HG02798 (cell line): ENCODE results near the gene CYP11A1.

ENCODE experiments used
- ATAC-seq: cut with Tn5 transposase; IDR thresholded peaks from one replicate; pipeline ENCODE4 v1.9.1; 2021; ENCODE audit warnings: mild to moderate bottlenecking; ENCODE audit not compliant: unreplicated experiment, poor library complexity

The CYP11A1 gene

GRCh38 chr15:74352393-74352910, 15.0 kb downstream of the CYP11A1 start:
- ATAC-seq, result no peak

- ATAC-seq, result no peak
These were observed 15.8 kb downstream of the CYP11A1 start for GRCh38 chr15:74351670-74352069.

- ATAC-seq, result no peak
These were observed 16.9 kb downstream of the CYP11A1 start for GRCh38 chr15:74350295-74351275.

- ATAC-seq, result no peak
These were observed 18.1 kb downstream of the CYP11A1 start for GRCh38 chr15:74349241-74349778.

- ATAC-seq, result no peak
These were observed 19.6 kb downstream of the CYP11A1 start for GRCh38 chr15:74347757-74348250.

GRCh38 chr15:74345051-74345450, 22.4 kb downstream of the CYP11A1 start:
- no peak for ATAC-seq

- no peak for ATAC-seq
These were observed 23.7 kb downstream of the CYP11A1 start for GRCh38 chr15:74343797-74344127.

GRCh38 chr15:74343127-74343796, 24.2 kb downstream of the CYP11A1 start:
- ATAC-seq, result no peak

- no peak for ATAC-seq
These were observed 27.3 kb downstream of the CYP11A1 start for GRCh38 chr15:74340150-74340549.

GRCh38 chr15:74339371-74339770, 28.1 kb downstream of the CYP11A1 start:
- ATAC-seq, result no peak

- ATAC-seq, result no peak
These were observed 28.8 kb downstream of the CYP11A1 start for GRCh38 chr15:74338676-74339075.

GRCh38 chr15:74337607-74338211, 29.7 kb downstream of the CYP11A1 start:
- no peak for ATAC-seq

- ATAC-seq, result no peak
These were observed 30.3 kb downstream of the CYP11A1 start for GRCh38 chr15:74337146-74337545.

- ATAC-seq, result no peak
These were observed 31.1 kb downstream of the CYP11A1 start for GRCh38 chr15:74336061-74337005.

GRCh38 chr15:74335396-74335795, 32.0 kb downstream of the CYP11A1 start:
- ATAC-seq, result no peak

- ATAC-seq, result no peak
These were observed 33.3 kb downstream of the CYP11A1 start for GRCh38 chr15:74334127-74334526.

- no peak for ATAC-seq
These were observed 33.8 kb downstream of the CYP11A1 start for GRCh38 chr15:74333662-74334061.

GRCh38 chr15:74333093-74333492, 34.4 kb downstream of the CYP11A1 start:
- no peak for ATAC-seq

GRCh38 chr15:74332611-74333010, 34.8 kb downstream of the CYP11A1 start:
- no peak for ATAC-seq
